ENCODE measurements around the gene ACTN1.
"Not testable (repeated sequence)": the region's sequence is repeated elsewhere in the genome, so short reads cannot be mapped to it uniquely, and the experiment has no call there.

ACTN1 gene

GRCh38 chr14:68862954-68863594 lies 116.0 kb downstream of the ACTN1 start:
- DNase-seq (ENCODE audit: low read depth) = peak; percentile 86

- no peak for DNase-seq (ENCODE audit: low read depth)
These were observed 118.3 kb downstream of the ACTN1 start for GRCh38 chr14:68860771-68861170.

GRCh38 chr14:68857516-68858070 lies 121.5 kb downstream of the ACTN1 start:
- DNase-seq (ENCODE audit: low read depth) = no peak

- peak; percentile 20 for DNase-seq (ENCODE audit: low read depth)
These were observed 122.5 kb downstream of the ACTN1 start for GRCh38 chr14:68856572-68856971.

- peak; percentile 19 for DNase-seq (ENCODE audit: low read depth)
These were observed 124.7 kb downstream of the ACTN1 start for GRCh38 chr14:68854421-68854820.

- no peak for DNase-seq (ENCODE audit: low read depth)
These were observed 125.4 kb downstream of the ACTN1 start for GRCh38 chr14:68853749-68854148.

- not testable (repeated sequence) for DNase-seq (ENCODE audit: low read depth)
These were observed 126.6 kb downstream of the ACTN1 start for GRCh38 chr14:68852493-68852892.

GRCh38 chr14:68851078-68851477 lies 128.0 kb downstream of the ACTN1 start:
- no peak for DNase-seq (ENCODE audit: low read depth)

GRCh38 chr14:68849416-68849815 lies 129.7 kb downstream of the ACTN1 start:
- DNase-seq (ENCODE audit: low read depth) = no peak

- no peak for DNase-seq (ENCODE audit: low read depth)
These were observed 130.8 kb downstream of the ACTN1 start for GRCh38 chr14:68848253-68848652.

GRCh38 chr14:68847640-68848039 lies 131.5 kb downstream of the ACTN1 start:
- not testable (repeated sequence) for DNase-seq (ENCODE audit: low read depth)

GRCh38 chr14:68846466-68846865 lies 132.6 kb downstream of the ACTN1 start:
- no peak for DNase-seq (ENCODE audit: low read depth)

GRCh38 chr14:68844210-68844545 lies 134.9 kb downstream of the ACTN1 start:
- no peak for DNase-seq (ENCODE audit: low read depth)

GRCh38 chr14:68843471-68844209 lies 135.5 kb downstream of the ACTN1 start:
- DNase-seq (ENCODE audit: low read depth) = peak; percentile 68

- DNase-seq (ENCODE audit: low read depth) = no peak
These were observed 136.8 kb downstream of the ACTN1 start for GRCh38 chr14:68842298-68842697.

- DNase-seq (ENCODE audit: low read depth) = peak; percentile 63
These were observed 137.9 kb downstream of the ACTN1 start for GRCh38 chr14:68841016-68841809.

GRCh38 chr14:68840454-68840853 lies 138.6 kb downstream of the ACTN1 start:
- DNase-seq (ENCODE audit: low read depth) = no peak

- DNase-seq (ENCODE audit: low read depth) = no peak
These were observed 143.0 kb downstream of the ACTN1 start for GRCh38 chr14:68836082-68836481.

- DNase-seq (ENCODE audit: low read depth) = no peak
These were observed 144.3 kb downstream of the ACTN1 start for GRCh38 chr14:68834816-68835215.

GRCh38 chr14:68828698-68829097 lies 150.4 kb downstream of the ACTN1 start:
- no peak for DNase-seq (ENCODE audit: low read depth)

- DNase-seq (ENCODE audit: low read depth) = no peak
These were observed 153.4 kb downstream of the ACTN1 start for GRCh38 chr14:68825729-68826128.

GRCh38 chr14:68824517-68825347 lies 154.4 kb downstream of the ACTN1 start:
- DNase-seq (ENCODE audit: low read depth) = peak; percentile 81
